HL-60 (cell line): ENCODE measurements around the gene PUM1.

ENCODE experiments used
- DNase-seq, 2 experiments: peaks; one replicate each; pipeline ENCODE4 v3.0.0-alpha.2; 2010 to 2020; ENCODE audit warnings: low read depth in 1 of 2, low spot score in 1 of 2
- H3K27ac ChIP-seq: fragments of 250-450 bp; sonication (Bioruptor Pico); replicated peaks from 2 replicates; pipeline ENCODE4 v1.5.1; 2020; ENCODE audit warnings: mild to moderate bottlenecking, moderate library complexity
- H3K27me3 ChIP-seq: fragments of 250-450 bp; sonication (Bioruptor Pico); 2 replicates; pipeline ENCODE4 v1.5.1; 2021; ENCODE audit warnings: mild to moderate bottlenecking, moderate library complexity; ENCODE audit not compliant: insufficient read depth, poor library complexity, severe bottlenecking
- H3K4me3 ChIP-seq: replicated peaks from 2 replicates; pipeline ENCODE4 v1.5.1; 2011; ENCODE audit warnings: mild to moderate bottlenecking, control low read depth, low read length; ENCODE audit not compliant: insufficient read depth
- CTCF ChIP-seq: IDR thresholded peaks from one replicate; pipeline ENCODE4 v1.5.1; 2011; ENCODE audit warnings: low read length, control low read depth, inconsistent platforms; ENCODE audit not compliant: insufficient read depth
- GABPA ChIP-seq: IDR thresholded peaks from 2 replicates; pipeline ENCODE4 v1.6.1; 2012; ENCODE audit warnings: low read depth
- POLR2AphosphoS5 ChIP-seq: IDR thresholded peaks from 2 replicates; pipeline ENCODE4 v1.6.1; 2012; ENCODE audit warnings: low read depth
- REST ChIP-seq: IDR thresholded peaks from 2 replicates; pipeline ENCODE4 v1.6.1; 2012; ENCODE audit warnings: low read depth; ENCODE audit not compliant: insufficient replicate concordance
- SPI1 ChIP-seq: IDR thresholded peaks from 2 replicates; pipeline ENCODE4 v1.6.1; 2012; ENCODE audit warnings: low read depth, mild to moderate bottlenecking, borderline replicate concordance

The PUM1 gene

GRCh38 chr1:30977511-30977910 lies 88.0 kb downstream of the PUM1 start:
- no peak overlapping the region for H3K27ac ChIP-seq
- no peak overlapping the region for H3K4me3 ChIP-seq
- DNase-seq, result no peak
- no peak for TF ChIP-seq GABPA
- no peak for TF ChIP-seq SPI1
- TF ChIP-seq POLR2AphosphoS5, result no peak
- TF ChIP-seq REST, result no peak
- TF ChIP-seq CTCF, result no peak
- no peaks in the 10 kb centered on the region for H3K27me3 ChIP-seq

GRCh38 chr1:30977105-30977504 lies 88.4 kb downstream of the PUM1 start:
- H3K27me3 ChIP-seq, result no peaks in the 10 kb centered on the region
- TF ChIP-seq GABPA (no peak), REST (no peak), POLR2AphosphoS5 (no peak), SPI1 (no peak), CTCF (no peak)
- no peak for DNase-seq
- no peak overlapping the region for H3K4me3 ChIP-seq
- H3K27ac ChIP-seq, result no peak overlapping the region

- H3K27ac ChIP-seq, result no peak overlapping the region
- TF ChIP-seq POLR2AphosphoS5 (no peak), CTCF (no peak), GABPA (no peak), REST (no peak), SPI1 (no peak)
- no peak for DNase-seq
- no peaks in the 10 kb centered on the region for H3K27me3 ChIP-seq
- no peak overlapping the region for H3K4me3 ChIP-seq
These were observed 89.4 kb downstream of the PUM1 start for GRCh38 chr1:30976143-30976542.
